GM18508 (cell line): ENCODE results near the gene GSTT2B.
"Not testable (repeated sequence)": the region's sequence is repeated elsewhere in the genome, so short reads cannot be mapped to it uniquely, and the experiment has no call there.

Experiments used
- ATAC-seq: cut with Tn5 transposase; IDR thresholded peaks from one replicate; pipeline ENCODE4 v1.9.1; 2021; ENCODE audit warnings: moderate number of reproducible peaks; ENCODE audit not compliant: insufficient read depth, unreplicated experiment

GSTT2B gene, protein sequence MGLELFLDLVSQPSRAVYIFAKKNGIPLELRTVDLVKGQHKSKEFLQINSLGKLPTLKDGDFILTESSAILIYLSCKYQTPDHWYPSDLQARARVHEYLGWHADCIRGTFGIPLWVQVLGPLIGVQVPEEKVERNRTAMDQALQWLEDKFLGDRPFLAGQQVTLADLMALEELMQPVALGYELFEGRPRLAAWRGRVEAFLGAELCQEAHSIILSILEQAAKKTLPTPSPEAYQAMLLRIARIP

DNA sequence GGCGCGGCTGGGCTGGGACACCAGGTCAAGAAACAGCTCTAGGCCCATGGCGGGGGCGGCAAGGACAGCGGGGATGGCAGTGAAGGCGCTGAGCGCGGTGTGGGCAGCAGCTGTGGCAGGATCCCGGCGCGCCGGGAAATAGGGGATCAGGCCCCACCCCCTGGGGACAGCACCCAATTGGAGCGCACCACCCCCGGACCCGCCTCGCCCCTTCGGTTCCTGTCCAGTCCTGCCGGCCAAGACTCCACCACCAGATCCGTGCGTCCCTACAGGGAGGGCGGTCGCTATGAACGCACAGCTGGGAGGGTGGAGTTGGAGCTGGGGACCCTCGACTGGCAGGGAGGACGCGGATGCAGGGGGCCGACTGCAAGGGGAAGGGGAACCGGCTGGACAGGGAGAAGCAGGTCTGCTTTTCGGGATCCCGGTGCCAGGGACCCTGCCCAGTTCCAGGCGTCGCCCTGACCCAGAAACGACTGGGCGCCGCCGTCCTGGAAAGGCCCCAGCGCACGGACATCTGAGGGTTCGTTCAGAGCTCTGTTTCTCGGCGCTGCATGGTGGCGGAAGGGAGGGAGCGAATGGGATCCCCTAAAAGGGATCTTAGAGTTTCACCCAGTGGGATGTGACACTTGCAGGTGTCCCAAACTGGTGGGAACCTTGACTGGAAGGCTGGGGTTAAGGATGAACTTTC, at the start of gene GSTT2B:
GSTT2B (minus strand) TSS at position 112 of the 688 bp plus-strand sequence; CDS start at position 48, 64 bp downstream.
- not testable (repeated sequence) for ATAC-seq

DNA sequence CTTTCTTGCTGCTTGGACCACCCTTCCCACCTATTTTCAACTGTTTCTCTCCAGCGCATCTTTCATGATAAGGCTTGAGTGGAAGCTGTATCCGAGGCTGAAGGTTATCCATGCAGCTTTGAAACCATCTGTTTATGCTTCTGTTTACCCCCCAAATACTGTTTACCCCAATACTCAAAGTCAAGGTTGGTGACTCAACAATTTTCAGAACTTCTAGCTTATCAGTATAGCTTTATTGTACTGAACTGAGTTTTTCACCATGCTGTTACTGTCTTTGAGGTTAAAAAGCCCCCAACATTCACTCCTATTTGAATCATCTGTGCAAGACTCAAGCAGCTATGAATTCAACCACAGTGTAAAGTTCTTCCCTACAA, 49.0 kb upstream of the GSTT2B start:
- ATAC-seq, result no peak

DNA sequence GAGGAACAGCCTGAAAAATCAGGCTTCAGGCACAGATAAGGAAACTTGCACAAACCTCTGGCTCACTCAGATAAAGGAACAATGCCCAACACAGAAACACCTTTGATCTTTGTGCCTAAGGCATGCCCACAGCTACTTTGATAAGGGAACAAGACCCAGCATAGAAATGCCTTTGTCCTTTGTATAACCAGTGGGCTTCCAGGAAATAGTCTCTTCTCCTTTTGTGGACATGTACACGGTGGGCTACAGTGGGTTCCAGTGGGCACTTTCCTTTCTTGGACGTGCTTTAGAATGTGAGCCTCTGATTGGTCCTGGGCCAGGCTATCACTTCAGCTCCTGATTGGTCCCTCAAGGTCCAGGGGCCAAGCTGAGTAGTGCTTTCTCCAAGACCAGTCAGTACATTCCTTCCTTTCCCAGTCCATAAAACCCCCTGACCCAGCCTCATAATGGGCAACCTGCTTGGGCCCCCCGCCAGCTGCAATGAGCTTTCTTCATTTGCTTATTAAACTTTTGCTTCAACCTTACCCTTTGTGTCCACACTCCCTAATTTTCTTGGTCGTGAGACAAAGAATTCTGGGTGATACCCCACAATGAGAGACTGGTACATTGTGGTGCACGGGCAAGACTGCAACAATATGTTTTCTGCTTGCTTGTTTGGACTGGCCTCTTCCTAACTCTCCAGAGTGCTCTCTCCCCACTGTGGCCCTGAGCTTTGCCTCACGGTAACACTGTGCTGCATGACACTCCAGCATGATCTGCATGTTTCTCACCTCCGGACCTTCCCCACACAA, 48.4 kb upstream of the GSTT2B start:
- no peak for ATAC-seq

DNA sequence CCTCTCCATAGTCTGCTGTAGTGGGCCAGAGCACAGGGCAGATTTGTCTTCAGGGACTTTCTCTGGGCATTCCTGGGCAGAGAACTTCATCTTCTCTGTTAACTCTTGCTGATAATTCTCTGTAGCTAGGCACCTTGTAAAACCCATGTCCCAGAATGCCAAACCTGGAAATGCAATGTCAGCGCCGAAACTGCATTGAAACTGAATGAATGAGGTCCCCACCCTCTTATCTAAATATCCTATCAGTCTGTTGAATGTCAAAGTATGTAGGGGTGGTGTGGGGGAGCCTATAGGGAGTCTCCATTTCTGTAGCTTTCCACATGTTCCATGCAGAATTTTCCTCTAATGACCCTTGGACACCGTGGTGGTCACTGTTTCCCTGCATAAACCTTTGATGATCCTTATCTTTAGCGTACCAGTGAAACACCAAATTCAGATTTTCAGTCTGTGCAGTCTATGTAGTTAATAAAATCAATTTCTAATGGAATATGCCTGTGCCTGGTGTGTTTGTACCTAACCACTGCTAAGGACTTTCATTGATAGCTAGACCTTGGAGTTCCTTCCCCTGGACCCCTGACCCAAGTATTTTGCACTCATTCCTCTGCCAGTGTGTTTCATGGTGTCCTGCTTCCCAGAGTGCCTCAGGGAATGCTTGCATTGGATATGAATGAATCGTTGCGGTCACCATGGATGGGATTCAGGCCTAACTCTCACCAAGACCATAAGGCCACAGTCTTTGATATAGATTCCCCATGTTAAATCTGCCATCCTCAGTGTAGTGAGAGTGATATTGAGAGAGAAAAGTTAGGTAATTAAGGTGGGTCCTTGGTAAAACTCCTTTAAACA, 47.6 kb upstream of the GSTT2B start:
- no peak for ATAC-seq

DNA sequence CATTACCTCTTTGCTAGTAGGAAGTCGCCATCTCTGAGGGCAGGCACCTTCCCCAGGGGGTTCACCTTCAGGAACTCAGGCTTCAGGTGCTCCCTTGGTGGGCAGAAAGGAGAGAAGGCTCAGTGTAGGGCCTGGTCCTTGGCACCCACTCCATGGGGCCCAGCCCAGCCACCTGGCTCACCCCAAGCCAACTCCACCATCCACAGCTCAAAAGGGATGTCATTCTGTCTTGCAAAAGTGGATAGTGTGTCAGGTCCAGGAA, 47.0 kb upstream of the GSTT2B start:
- ATAC-seq, result no peak

DNA sequence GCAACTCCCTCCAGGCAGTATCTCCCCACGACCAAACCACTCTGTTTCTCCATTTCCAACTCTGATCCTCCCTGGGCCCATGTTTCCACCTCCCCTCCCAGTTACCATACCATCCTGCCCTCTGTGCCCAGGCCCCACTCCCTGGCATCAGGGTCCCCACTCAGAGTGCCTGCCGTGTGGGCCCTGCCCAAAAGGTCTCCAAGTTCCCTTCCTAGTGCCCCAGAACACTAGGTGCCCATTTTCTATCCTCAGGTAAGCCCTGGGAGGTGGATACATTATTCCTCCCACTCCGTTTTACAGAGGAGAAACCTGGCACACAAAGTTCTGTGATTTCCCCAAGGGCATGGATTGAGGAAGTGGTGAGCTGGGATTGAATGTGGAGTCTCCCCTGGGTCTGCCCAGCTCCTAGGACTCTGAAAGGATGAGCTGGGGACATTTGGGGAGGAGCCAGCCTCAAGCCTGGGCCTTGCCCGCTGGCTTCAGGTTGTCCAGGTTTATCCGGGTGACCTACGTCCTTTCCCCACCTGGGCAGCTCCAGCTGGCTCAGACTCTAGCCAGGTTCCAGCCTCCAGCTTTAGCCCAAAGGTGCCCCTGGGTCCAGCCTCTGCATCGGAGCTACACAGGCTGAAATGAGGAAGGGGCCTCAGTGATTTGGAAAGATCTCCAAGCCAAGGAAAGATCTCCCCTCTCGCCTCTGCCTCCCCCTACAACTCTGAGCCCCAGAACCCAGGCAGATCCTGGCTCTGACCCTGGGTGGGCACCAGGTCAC, 46.4 kb upstream of the GSTT2B start:
- no peak for ATAC-seq

DNA sequence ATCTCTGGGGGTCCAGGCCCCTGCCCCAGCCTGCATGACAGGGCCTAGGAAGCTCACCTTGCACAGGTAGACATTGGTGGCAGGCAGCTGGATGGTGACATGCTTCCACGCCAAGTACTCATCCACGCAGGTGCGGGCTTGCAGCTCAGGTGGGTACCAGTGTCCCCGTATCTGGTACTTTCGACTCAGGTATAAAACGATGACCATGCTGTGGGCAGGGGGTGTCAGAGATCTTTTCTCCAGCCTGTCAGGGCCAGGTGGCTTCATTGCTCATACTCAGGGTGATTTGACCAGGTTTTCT, 45.9 kb upstream of the GSTT2B start:
- ATAC-seq, result no peak

DNA sequence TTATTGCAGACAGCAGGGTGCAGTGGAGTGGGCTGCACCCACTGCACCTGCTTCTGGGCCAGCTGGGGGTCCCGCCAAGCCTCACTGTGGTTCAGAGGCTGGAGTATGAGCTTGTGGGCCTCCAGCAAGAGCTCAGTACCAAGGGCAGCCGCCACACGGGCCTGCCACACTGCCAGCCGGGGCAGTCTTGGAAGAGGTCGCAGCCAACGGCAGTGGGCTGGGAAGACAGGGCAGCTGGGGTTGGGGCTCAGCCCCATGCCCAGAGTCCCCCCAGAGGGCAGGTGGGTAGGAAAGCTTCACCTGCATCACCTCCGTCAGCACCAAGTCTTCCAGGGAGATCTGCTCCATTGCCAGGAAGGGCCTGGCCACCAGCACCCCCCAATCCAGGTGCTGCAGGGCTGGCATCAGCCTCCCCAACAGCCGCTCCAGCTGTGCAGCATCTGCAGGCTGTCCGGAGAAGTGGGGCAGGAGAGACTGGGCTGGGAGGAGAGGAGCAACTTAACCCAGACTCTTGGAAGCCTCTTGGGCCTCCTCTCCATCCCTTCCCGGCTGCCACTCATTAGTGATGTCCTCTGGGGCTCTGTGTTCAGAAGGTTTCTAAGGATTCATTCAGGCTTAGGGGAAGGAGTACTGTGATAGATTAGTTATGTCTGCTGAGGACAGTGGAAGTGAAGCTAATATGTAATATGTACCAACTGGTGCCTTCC, 45.4 kb upstream of the GSTT2B start:
- ATAC-seq, result no peak

DNA sequence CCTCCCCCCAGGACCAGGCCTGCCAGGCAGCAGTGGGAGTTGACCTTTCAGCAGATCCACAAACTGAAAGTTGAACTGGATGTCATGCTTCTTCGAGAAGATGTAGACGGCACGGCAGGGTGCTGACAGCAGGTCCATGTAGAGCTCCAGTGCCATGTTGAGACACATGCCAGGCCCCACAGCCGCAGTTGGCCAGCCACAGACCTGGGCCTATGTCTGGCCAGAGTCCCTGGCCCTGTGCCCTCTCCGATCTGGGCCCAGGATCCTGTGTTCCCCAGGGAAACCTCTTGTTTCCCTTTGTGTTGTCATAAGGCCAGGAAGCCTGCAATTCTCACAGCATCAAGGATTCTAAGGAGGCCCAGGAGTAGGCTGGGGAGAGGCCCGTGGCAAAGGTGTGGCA, 44.2 kb upstream of the GSTT2B start, which contains the start of gene GSTT4:
GSTT4 (minus strand) TSS at position 253 of the 400 bp plus-strand sequence; CDS start at position 156, 97 bp downstream.
- no peak for ATAC-seq

DNA sequence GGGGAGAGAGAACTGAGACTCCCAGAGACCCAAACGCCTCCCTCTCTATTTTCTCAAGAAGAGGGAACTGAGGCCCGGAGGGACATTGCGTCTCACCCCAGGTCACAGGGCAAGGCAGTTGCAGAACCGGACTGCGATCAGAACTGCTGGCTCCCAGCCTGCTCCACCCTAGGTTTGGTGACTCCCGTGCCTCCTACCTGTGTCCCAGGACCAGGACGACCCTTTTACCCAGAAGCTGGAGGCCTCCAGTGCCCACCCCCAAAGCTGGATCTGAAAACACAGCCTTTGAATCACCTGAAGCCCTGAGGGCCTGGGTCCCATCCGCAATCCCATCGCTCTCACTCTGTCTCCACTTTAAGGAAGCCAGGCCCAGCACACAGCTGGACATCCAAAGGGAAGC, 42.9 kb upstream of the GSTT2B start:
- no peak for ATAC-seq

DNA sequence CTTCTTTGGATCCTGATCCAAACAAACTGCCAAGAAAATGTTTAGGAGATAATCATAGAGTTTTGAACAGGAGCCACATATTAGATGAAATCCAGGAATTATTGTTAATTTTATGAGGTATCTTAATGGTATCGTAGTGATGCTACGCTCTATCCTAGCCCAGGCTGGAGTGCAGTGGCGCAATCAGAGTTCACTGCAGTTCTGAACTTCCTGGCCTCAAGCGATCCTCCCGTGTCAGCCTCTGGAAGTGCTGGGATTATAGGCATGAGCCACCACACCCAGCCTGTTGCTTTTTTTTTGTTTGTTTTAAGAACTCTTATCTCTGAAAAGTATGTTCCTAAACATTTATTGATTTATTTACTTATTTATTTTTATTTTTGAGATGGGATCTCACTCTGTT, 41.9 kb upstream of the GSTT2B start:
- no peak for ATAC-seq

DNA sequence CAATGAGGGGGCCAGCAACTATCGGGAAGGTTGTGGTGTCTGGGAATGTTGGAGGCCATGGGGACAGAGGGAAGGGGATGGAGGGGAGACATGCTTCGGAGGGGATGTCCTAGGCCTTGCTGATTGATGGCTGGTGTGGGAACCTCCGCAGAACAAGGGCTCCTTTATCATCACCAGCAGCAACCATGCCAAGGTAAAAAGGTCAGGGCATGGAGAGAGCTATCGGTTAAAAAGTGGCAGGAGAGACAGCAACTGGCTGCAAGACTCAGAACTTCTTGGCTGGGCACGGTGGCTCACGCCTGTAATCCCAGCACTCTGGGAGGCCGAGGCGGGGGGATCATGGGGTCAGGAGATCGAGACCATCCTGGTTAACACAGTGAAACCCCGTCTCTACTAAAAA, 41.3 kb upstream of the GSTT2B start:
- ATAC-seq, result no peak

DNA sequence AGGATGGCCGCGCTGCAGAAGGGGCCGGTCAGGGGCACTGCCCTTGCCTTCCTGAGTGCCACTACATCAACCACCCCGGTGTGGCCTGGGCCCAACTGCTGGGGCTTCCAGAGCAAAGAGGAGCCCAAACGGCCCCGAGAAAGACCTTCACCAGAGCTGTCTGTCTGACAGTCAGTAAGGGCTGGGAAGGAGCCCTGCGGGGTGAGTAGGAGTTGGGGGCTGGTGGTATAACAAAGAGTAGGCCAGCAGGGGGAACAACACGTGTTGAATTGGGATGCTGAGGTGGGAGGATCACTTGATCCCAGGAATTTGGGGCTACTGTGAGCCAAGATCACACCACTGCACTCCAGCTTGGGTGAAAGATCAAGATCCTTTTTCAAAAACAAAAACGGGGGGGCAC, 40.3 kb upstream of the GSTT2B start:
- no peak for ATAC-seq

DNA sequence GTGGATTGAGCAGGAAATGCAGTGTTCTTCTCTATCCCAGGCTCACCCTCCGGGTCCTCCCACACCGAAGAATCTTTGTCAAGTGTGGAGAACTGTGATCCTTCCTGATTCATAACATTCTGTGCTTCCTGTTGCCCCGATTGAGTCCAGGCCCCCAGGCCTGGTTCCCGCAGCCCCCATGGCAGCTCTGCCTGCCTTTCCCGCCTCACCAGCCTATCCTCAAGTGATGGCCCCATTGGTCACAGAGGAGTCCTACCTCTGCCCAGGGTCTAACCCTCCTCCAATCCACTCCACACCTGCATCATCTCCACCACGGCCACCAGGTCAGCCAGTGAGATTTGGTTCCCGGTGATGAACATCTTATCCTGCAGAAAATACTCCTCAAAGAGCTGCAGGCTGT, 38.8 kb upstream of the GSTT2B start:
- ATAC-seq, result not testable (repeated sequence)

DNA sequence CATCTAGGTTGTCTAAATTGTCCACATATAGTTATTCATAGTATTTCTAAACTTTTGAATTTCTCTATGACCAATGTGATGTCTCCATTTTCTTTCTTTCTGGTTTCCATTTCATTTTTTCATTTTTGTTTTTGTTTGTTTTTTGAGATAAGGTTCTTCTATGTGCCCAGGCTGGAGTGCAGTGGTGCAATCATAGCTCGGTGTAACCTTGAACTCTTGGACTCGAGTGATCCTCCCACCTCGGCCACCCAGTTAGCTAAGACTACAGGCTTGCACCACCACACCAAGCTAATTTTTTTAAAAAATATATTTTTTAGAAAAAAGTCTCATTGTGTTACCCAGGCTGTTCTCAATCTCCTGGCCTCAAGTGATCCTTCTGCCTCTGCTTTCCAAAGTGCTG, 36.1 kb upstream of the GSTT2B start:
- no peak for ATAC-seq

DNA sequence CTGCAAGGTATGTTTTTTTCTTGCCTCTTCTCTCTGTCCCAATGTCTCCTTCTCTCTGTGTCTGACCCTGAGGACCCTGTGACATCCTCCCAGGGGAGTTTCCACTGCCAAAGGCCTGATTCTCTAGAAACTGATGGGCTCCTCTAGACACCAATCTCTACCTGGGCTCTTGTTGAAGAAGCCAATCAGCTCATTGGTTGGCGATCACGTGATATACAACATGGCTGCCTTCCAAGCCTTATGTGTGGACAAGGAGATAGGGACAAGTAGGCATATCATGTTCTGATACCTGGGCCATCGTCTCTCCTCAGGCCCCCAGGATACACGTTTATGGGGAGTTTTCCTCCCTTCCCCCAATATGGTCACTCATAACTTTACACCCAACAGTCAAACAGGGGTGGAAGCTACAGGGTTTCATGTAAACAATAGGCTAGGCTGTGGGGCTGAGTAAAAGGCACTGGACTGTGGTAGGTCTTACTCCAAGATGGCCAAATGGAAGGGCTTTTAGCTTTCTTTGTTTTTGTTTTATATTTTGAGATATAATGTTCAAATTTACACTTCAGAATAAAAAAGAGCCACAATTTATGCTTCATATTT, 32.7 kb upstream of the GSTT2B start:
- not testable (repeated sequence) for ATAC-seq

DNA sequence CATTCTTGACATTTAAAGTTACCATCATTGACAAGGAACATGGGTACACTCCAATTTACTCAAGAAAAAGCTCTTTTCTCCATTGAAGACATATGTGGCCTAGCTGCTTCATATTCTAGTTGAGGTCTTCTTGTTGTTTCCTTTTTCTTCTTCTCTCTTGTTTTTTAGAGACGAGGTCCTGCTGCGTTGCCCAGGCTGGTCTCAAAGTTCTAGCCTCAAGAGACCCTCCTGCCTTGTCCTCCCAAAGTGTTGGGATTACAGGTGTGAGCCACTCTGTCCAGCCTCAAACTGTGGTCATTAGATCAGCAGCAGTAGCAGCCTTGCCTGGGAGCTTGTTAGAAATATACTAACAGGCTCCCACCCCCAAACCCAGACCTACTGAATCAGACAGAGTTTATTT, 32.1 kb upstream of the GSTT2B start:
- not testable (repeated sequence) for ATAC-seq

DNA sequence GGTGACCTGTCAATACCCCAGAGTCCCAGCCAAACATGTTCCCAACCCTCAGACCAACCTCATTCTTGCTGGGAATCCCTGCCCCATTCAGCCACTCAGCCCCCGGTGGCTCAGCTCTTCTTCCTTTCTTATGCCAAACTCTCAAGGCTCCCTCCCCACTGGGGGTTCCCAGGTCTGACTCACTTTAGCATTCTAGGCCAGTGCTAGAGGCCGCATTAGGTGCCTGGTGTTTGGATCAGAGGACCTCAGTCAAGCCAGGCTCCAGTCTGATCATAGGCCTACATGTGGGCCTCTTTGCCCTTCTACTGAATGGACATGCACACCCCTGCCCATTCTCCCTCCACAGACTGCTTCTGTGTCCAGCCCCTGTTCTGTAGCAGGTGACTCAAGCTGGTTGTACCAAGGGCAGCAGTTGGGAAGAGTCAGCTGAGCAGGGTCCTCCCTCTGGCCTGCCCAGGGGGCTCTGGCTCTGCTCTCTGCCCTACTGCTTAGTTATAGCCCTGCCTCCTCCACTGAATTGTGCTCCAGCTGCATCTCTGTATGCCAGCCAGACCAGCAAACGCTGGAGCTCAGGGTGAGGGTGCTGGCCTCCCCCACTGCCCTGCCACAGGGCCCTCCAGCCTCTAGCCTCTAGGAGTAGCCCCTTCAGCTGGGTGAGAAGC, 28.7 kb upstream of the GSTT2B start:
- not testable (repeated sequence) for ATAC-seq
